ENCODE results near the gene SLC8A1. TPM values are rescaled to one million over a fixed set of nuclear protein-coding genes. Genes with fewer than 3 reads are reported as not detected.

Gene SLC8A1
- total RNA-seq, 1 experiment from 2014 or later, result 0.43 TPM

GRCh38 chr2:40436093-40436475 lies 15.8 kb downstream of the SLC8A1 start:
- no peak overlapping the region for H3K27ac Mint-ChIP-seq (ENCODE audit: unreplicated experiment)

DNA sequence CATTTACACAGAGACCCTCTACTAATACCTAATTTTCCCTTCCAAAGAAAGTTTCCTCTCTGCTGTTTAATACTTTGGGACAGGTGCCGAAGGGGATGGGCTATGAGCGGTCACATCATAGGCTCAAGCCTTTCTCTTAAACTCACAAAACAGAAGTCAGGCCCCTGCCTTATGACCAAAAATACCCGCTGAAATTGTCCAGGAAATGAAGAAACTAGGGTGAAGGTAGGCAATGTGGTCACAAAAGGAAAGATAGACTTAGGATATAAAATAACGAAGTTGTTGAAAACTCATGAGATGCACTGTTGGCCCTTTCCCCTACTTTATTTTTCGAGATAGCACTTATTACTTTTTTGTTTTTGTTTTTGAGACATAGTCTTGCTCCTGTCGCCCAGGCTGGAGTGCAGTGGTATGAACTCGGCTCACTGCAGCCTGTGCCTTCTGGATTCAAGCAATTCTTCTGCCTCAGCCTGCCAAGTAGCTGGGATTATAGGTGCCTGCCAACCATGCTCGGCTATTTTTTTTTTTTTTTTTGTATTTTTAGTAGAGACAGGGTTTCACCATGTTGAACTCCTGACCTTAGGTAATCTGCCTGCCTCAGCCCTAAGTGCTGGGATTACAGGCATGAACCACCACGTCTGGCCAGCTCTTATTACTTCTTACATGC lies 16.3 kb downstream of the SLC8A1 start:
- H3K9me3 Mint-ChIP-seq (ENCODE audit: unreplicated experiment), result no peaks in the 10 kb centered on the region
- peaks cover 8% of the 10 kb centered on the region for H3K27me3 Mint-ChIP-seq (ENCODE audit: insufficient read depth, unreplicated experiment)
- H3K36me3 ChIP-seq (ENCODE audit: control insufficient read depth, insufficient read depth, low read length), result no peaks in the 10 kb centered on the region
- H3K27me3 ChIP-seq (replicated peaks; ENCODE audit: control insufficient read depth, insufficient read depth, low read length), result no peaks in the 10 kb centered on the region
- H3K4me3 Mint-ChIP-seq (ENCODE audit: unreplicated experiment), result no peak overlapping the region
- H3K4me3 ChIP-seq (ENCODE audit: low read depth, low read length), result no peak overlapping the region
- TF ChIP-seq, protein P1, sequence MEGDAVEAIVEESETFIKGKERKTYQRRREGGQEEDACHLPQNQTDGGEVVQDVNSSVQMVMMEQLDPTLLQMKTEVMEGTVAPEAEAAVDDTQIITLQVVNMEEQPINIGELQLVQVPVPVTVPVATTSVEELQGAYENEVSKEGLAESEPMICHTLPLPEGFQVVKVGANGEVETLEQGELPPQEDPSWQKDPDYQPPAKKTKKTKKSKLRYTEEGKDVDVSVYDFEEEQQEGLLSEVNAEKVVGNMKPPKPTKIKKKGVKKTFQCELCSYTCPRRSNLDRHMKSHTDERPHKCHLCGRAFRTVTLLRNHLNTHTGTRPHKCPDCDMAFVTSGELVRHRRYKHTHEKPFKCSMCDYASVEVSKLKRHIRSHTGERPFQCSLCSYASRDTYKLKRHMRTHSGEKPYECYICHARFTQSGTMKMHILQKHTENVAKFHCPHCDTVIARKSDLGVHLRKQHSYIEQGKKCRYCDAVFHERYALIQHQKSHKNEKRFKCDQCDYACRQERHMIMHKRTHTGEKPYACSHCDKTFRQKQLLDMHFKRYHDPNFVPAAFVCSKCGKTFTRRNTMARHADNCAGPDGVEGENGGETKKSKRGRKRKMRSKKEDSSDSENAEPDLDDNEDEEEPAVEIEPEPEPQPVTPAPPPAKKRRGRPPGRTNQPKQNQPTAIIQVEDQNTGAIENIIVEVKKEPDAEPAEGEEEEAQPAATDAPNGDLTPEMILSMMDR (IDR thresholded peaks at IDR 0.05; ENCODE audit: insufficient read depth in 1 of 2, low read depth in 1 of 2, low read length in 1 of 2, severe bottlenecking in 1 of 2, unreplicated experiment in 1 of 2), result no peak
- no peaks in the 10 kb centered on the region for H3K9me3 ChIP-seq
- no peak overlapping the region for H3K27ac Mint-ChIP-seq (ENCODE audit: unreplicated experiment)
- ChIA-PET POLR2A (no interaction called here), CTCF (no interaction called here)
- intact Hi-C loops (cut with micrococcal nuclease; ENCODE audit: unreplicated experiment), result no loop called here
- no peaks in the 10 kb centered on the region for H3K4me1 ChIP-seq
- no peak for DNase-seq
- peaks cover 6% of the 10 kb centered on the region for H3K4me1 Mint-ChIP-seq (ENCODE audit: low read depth, unreplicated experiment)
- no TSS peak for BruUV-seq (replicated peaks)
- no peaks in the 10 kb centered on the region for H3K36me3 Mint-ChIP-seq (ENCODE audit: insufficient read depth, unreplicated experiment)

More at GRCh38 chr2:40436093-40436475, 15.8 kb downstream of the SLC8A1 start:
- intact Hi-C loops (cut with micrococcal nuclease; ENCODE audit: unreplicated experiment), result no loop called here
- Histone ChIP-seq H3K9me3 (no peaks in the 10 kb centered on the region), H3K4me3 (ENCODE audit: low read depth, low read length) (no peak overlapping the region), H3K27me3 (replicated peaks; ENCODE audit: control insufficient read depth, insufficient read depth, low read length) (no peaks in the 10 kb centered on the region), H3K36me3 (ENCODE audit: control insufficient read depth, insufficient read depth, low read length) (no peaks in the 10 kb centered on the region), H3K4me1 (no peaks in the 10 kb centered on the region)
- ChIA-PET CTCF (no interaction called here), POLR2A (no interaction called here)
- BruUV-seq (replicated peaks), result no TSS peak
- Mint-ChIP-seq H3K4me3 (ENCODE audit: unreplicated experiment) (no peak overlapping the region), H3K36me3 (ENCODE audit: insufficient read depth, unreplicated experiment) (no peaks in the 10 kb centered on the region), H3K4me1 (ENCODE audit: low read depth, unreplicated experiment) (peaks cover 6% of the 10 kb centered on the region), H3K27me3 (ENCODE audit: insufficient read depth, unreplicated experiment) (peaks cover 8% of the 10 kb centered on the region), H3K9me3 (ENCODE audit: unreplicated experiment) (no peaks in the 10 kb centered on the region)
- TF ChIP-seq, protein P1 (IDR thresholded peaks at IDR 0.05; ENCODE audit: insufficient read depth in 1 of 2, low read depth in 1 of 2, low read length in 1 of 2, severe bottlenecking in 1 of 2, unreplicated experiment in 1 of 2), result no peak
- no peak for DNase-seq

GRCh38 chr2:40434731-40435271 lies 17.1 kb downstream of the SLC8A1 start:
- Mint-ChIP-seq H3K9me3 (ENCODE audit: unreplicated experiment) (no peaks in the 10 kb centered on the region), H3K4me1 (ENCODE audit: low read depth, unreplicated experiment) (peaks cover 6% of the 10 kb centered on the region), H3K27ac (ENCODE audit: unreplicated experiment) (no peak overlapping the region), H3K27me3 (ENCODE audit: insufficient read depth, unreplicated experiment) (peaks cover 8% of the 10 kb centered on the region), H3K36me3 (ENCODE audit: insufficient read depth, unreplicated experiment) (no peaks in the 10 kb centered on the region), H3K4me3 (ENCODE audit: unreplicated experiment) (no peak overlapping the region)
- H3K4me3 ChIP-seq (ENCODE audit: low read depth, low read length), result no peak overlapping the region
- ChIA-PET CTCF (no interaction called here), POLR2A (no interaction called here)
- TF ChIP-seq, protein P1 (IDR thresholded peaks at IDR 0.05; ENCODE audit: insufficient read depth in 1 of 2, low read depth in 1 of 2, low read length in 1 of 2, severe bottlenecking in 1 of 2, unreplicated experiment in 1 of 2), result no peak
- no peaks in the 10 kb centered on the region for H3K4me1 ChIP-seq
- H3K36me3 ChIP-seq (ENCODE audit: control insufficient read depth, insufficient read depth, low read length), result no peaks in the 10 kb centered on the region
- intact Hi-C loops (cut with micrococcal nuclease; ENCODE audit: unreplicated experiment), result no loop called here
- no peaks in the 10 kb centered on the region for H3K9me3 ChIP-seq
- DNase-seq, result no peak
- no TSS peak for BruUV-seq (replicated peaks)
- H3K27me3 ChIP-seq (replicated peaks; ENCODE audit: control insufficient read depth, insufficient read depth, low read length), result no peaks in the 10 kb centered on the region

Measured in Caco-2 (cell line).